ENCODE results near the gene NUDT6.

GRCh38 chr4:122879001-122879400, 43.4 kb downstream of the NUDT6 start:
- TF ChIP-seq CTCF (IDR thresholded peaks at IDR 0.05) (no peak), POLR2A (IDR thresholded peaks at IDR 0.05) (no peak)

All from lower leg skin (tissue), 3 donors.